HG02623 (cell line): Measurements from ENCODE around the gene MAGI2.

Experiments used
- ATAC-seq: cut with Tn5 transposase; IDR thresholded peaks from one replicate; pipeline ENCODE4 v1.9.1; 2021; ENCODE audit warnings: moderate library complexity; ENCODE audit not compliant: unreplicated experiment

The MAGI2 gene

GRCh38 chr7:78760620-78761355 lies 692.7 kb downstream of the MAGI2 start:
- no peak for ATAC-seq

DNA sequence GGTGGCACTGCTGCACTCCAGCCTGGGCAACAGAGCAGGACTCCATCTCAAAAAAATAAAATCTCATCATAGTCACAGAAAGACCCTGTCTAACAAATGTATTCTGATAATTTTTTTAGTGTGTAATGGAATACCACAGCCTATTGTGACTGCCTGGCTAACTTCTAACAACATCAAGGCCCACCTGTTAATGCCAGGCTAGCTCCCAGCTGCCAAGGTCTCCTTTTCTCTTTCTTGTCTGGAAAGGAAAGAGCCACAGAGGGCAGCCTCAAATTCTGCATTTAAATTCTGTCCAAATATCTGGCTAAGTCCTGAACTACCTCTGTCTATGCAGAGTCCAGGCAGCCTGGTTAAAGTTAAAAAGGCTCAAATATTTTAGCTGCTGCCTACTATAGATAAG lies 700.9 kb downstream of the MAGI2 start:
- no peak for ATAC-seq

- no peak for ATAC-seq
Measured at GRCh38 chr7:78751253-78751652, 702.2 kb downstream of the MAGI2 start.

- ATAC-seq, result no peak
Measured at GRCh38 chr7:78749052-78749746, 704.3 kb downstream of the MAGI2 start.

- no peak for ATAC-seq
Measured at GRCh38 chr7:78747592-78747991, 705.9 kb downstream of the MAGI2 start.

DNA sequence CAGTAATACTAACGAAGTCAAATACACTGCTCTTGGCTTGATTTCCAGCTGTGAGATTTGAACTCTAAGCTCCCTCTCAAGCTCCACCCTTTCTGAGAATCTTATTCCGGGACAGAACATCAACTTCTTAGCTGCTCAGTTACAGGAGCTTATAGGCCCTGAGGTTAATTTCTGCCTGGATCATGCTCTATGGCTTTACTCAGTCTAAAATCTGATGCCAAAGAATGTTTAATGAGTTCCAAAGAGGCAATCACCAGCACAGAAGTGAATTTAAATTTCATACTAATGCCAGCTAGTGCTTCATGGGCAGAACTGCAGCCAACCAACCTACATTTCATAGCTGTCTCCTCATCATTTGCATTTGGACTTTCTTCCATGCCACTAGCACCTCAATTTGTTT lies 707.2 kb downstream of the MAGI2 start:
- no peak for ATAC-seq

DNA sequence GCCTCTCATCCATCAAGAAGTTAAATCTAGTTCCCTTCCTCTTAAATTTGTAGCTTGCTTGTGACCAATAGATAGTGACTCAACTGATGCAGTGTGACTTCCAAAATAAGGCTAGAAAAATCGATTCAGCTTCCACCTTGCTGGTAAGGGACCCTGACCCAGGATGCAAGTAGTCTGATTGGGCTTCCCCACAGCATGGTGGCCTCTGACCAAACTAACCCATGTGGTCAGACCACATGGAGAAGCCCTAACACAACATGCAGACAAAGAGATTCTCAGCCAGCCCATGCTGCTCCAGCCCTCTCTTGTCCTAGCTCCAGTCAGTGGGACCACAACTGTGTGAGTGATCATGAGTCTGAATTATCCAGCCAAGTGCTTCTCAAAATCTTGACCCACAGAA lies 710.8 kb downstream of the MAGI2 start:
- ATAC-seq, result no peak

DNA sequence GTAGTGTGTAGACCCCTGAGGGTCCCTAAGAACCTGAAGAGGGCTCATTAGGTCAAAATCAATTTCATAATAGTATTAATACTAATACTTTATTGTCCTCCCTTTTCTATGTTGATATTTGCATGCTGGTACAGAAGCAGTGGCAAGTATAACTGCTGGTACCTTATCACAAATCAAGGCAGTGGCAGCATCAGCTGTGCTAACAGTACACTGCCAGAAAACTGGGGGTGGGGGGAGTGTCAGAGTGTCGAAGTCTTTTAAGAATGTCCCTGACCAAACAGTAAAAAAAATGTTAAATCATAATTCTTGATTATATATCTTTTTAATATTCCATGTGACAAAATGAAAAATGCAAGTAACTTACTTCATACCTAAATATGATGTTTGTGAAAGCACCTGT lies 716.9 kb downstream of the MAGI2 start:
- ATAC-seq, result no peak

- ATAC-seq, result no peak
Measured at GRCh38 chr7:78734626-78735025, 718.8 kb downstream of the MAGI2 start.

GRCh38 chr7:78720066-78720465 lies 733.4 kb downstream of the MAGI2 start:
- ATAC-seq, result no peak

- ATAC-seq, result no peak
Measured at GRCh38 chr7:78718212-78718611, 735.3 kb downstream of the MAGI2 start.

- no peak for ATAC-seq
Measured at GRCh38 chr7:78716876-78717275, 736.6 kb downstream of the MAGI2 start.

DNA sequence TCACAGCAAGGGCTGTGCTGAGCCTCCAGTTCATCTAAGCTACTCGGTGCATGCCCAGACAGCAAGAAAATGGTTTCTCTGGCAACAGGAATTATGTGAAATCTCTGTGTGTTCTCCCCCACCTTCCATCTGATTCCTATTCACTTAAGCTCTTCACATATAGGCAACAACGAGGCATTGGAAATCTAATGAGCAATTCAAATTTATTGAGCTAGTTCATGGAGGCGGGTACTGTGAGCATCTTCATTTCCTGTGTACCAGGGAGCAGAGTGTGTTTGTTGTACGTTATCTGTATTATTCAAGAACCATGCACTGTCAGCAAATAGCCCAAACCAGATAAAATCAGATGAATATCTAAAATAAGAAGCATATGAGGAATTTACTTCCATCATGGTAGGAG lies 739.1 kb downstream of the MAGI2 start:
- ATAC-seq, result no peak

DNA sequence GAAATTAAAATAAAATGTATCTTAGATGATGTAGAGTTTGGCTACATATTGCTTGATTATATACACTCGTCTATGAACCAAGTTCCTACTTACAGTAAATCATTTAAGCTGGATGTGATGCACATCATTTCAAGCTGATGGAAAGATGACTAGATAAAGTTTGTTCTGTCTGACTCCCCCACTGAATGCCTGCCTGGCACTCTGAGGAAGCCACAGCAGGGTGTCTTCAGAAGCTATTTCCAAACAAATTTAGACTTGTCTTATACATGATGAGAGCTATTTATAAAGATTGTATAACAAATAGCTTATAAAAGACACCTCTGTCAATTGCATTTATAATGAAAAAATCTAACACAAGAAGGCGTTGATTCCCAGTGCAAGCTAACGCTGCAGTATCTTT lies 741.4 kb downstream of the MAGI2 start:
- no peak for ATAC-seq

DNA sequence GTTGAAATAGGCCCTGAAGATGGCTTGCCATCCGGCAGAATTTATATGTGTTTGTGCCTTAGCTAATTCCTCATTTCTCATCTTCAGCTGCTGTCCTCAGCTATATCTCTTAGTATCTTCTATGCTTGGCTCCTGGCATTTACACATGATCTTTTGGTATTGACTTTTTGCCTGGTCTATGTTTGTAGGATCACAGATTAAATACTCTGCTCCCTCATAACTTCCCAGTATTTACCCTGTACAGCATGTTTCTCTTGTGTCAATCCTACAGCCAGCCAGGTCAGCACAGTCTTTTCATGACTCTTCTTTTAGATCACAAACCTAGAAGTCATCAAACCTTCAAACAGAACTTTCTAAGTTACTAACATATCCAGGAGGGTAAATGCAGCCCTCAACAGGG lies 743.8 kb downstream of the MAGI2 start:
- no peak for ATAC-seq

DNA sequence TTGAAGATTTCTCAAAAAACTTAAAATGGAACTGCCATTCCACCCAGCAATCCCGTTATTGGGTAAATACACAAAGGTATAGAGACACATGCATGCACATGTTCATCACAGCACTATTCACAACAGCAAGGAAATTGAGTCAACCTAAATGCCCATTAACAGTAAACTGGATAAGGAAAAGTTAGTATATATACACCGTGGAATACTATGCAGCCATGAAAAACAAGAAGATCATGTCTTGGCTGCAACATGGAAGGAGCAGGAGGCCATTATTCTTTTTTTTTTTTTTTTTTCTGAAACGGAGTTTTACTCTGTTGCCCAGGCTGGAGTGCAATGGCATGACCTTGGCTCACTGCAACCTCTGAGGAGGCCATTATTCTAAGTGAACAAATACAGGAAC lies 749.0 kb downstream of the MAGI2 start:
- ATAC-seq, result no peak

GRCh38 chr7:78703391-78703790 lies 750.1 kb downstream of the MAGI2 start:
- ATAC-seq, result no peak

GRCh38 chr7:78702770-78703169 lies 750.7 kb downstream of the MAGI2 start:
- ATAC-seq, result no peak

DNA sequence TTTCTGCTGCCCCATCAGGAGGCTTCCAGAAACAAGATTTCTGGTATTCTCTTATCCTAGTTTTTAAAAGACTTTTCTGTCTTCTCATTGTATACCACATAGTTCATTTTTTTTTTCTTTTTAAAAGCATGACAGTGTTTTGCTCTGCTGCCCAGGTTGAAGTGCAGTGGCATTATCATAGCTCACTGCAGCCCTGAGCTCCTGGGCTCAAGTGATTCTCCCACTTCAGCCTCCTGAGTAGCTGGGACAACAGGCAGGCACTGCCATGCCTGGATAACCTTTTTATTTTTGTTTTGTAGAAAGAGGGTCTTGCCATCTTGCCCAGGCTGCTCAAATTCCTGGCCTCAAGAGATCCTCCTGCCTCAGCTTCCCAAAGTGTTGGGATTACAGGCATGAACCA lies 757.6 kb downstream of the MAGI2 start:
- no peak for ATAC-seq

DNA sequence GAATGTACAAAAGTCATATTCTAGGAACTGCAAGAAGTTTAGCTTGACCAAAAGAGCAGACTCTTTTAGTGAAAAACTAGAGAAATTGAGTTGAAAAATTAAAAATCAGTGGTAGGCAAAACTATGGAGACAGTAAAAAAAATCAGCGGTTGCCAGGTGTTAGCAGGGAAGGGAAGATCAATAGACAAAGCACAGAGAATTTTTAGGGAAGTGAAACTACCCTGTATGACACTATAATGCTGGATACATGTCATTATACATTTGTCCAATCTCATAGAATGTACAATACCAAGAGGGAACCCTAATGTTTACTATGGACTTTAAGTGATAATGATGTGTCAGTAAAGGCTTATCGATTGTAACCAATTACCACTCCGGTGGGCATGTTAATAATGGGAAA lies 761.9 kb downstream of the MAGI2 start:
- no peak for ATAC-seq

DNA sequence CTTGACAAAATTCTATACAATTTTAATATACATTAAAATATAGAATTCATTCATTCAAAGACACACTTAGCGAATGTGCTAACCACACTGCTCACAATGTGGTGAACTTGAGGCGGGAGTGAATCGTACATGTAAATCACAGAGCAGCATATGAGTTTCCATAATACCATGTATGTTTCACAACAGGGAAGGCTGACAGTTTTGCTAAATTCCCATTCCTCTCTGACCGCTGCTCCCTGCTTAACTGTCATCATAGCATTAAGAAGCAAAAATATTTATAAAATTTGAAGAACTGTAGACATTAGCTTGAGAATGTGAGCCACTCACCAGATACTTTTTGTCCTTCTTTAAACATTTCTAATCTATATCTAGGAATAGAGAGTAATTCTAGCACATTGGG lies 763.3 kb downstream of the MAGI2 start:
- ATAC-seq, result no peak

DNA sequence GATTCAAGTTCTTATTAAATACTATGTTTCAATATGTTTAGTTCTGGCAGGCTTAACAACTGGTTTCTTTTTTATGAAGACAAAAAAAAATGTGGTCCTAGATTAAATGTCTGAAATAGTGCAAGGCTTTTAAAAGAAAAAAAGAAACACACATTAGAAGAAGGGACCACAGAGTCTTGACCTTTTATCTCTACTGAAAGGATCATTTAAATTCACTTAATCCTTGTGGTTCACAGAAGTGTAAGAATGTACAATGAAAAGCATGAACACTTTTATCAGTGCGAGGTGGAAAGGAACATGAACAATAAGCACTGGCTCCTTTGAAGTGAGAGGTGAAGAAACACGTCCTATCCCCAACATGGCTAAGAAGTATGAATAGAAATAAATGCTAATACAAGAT lies 765.1 kb downstream of the MAGI2 start:
- ATAC-seq, result no peak

DNA sequence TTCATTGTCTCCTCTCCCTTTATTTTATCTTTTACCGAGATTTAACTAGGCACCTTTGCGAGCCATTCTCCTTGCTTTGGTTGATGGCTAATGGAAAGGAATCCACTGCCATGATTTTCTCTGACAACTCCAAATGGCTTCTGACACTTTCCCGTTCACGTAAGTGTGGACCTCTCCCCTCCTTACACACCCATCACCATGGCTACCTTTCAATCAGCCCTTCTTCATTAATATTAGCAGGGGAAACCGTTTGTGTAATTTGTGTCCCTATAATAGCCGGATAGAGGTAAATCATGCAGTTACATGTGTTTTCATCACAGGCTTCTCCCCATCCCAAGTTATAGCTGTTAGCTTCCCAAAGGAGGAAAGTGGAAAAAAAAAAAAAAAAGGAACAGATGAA lies 767.3 kb downstream of the MAGI2 start:
- ATAC-seq, result no peak
